H1 (cell line): Measurements from ENCODE around the gene ASS1. TPM values are rescaled to one million over a fixed set of nuclear protein-coding genes. Genes with fewer than 3 reads are reported as not detected.

Experiments
- CTCF ChIA-PET: fragments of 300-600 bp; sonication (Branson Sonifier 250); formaldehyde crosslinking; loops from one replicate; lab custom pipeline; 2021; ENCODE audit not compliant: partially characterized antibody; lab: Charles Lee
- POLR2A ChIA-PET: fragments of 300-600 bp; sonication (Branson Sonifier 250); formaldehyde crosslinking; loops from one replicate; lab custom pipeline; 2021; ENCODE audit warnings: inconsistent platforms; ENCODE audit not compliant: partially characterized antibody; lab: Charles Lee
- DNase-seq, 2 experiments: peaks; one replicate each; pipeline versions ENCODE4 v3.0.0 to v3.0.0-alpha.2; 2010 to 2022; ENCODE audit warnings: low spot score in 2 of 2, low read depth in 1 of 2, mixed read lengths in 1 of 2
- FAIRE-seq: peaks from 2 replicates; lab custom pipeline; 2011; peaks lifted over from hg19 to GRCh38; lab: Jason Lieb, UNC
- H2AFZ ChIP-seq: 2 replicates; pipeline ENCODE4 v1.8.1; 2012; ENCODE audit warnings: low read length, inconsistent platforms
- H2AK5ac ChIP-seq: 2 replicates; pipeline ENCODE4 v1.6.1; 2013; ENCODE audit warnings: low read depth, low read length
- H2BK120ac ChIP-seq: replicated peaks from 2 replicates; pipeline ENCODE3; 2013; ENCODE audit warnings: low read depth, low read length, inconsistent platforms
- H2BK12ac ChIP-seq: 2 replicates; pipeline ENCODE4 v1.6.1; 2013; ENCODE audit warnings: low read depth, low read length
- H2BK15ac ChIP-seq: 2 replicates; pipeline ENCODE4 v1.6.1; 2013; ENCODE audit warnings: low read length
- H2BK20ac ChIP-seq: 2 replicates; pipeline ENCODE4 v1.6.1; 2013; ENCODE audit warnings: low read length
- H2BK5ac ChIP-seq: 2 replicates; pipeline ENCODE4 v1.6.1; 2013; ENCODE audit warnings: low read depth, low read length
- H3K14ac ChIP-seq: 2 replicates; pipeline ENCODE4 v1.6.1; 2013; ENCODE audit warnings: inconsistent platforms; ENCODE audit not compliant: insufficient read length
- H3K18ac ChIP-seq: 2 replicates; pipeline ENCODE4 v1.6.1; 2013; ENCODE audit warnings: low read length; ENCODE audit errors: extremely low read depth
- H3K23ac ChIP-seq: 2 replicates; pipeline ENCODE4 v1.6.1; 2013; ENCODE audit warnings: inconsistent platforms; ENCODE audit not compliant: insufficient read length
- H3K23me2 ChIP-seq: 2 replicates; pipeline ENCODE4 v1.6.1; 2013; ENCODE audit warnings: low read depth, low read length
- H3K27ac ChIP-seq: 2 replicates; pipeline ENCODE4 v1.6.1; 2011; ENCODE audit warnings: low read depth, low read length, inconsistent platforms
- H3K27me3 ChIP-seq, 4 experiments: replicated peaks in 1 of 4; 1 replicate in 1 of 4; 2 replicates in 3 of 4; pipeline versions ENCODE4 v1.6.1 to v1.8.1; 2011 to 2013; ENCODE audit warnings: low read length in 3 of 4, mild to moderate bottlenecking in 3 of 4, inconsistent platforms in 2 of 4, mixed read lengths in 2 of 4, moderate library complexity in 1 of 4; ENCODE audit not compliant: control insufficient read depth in 3 of 4, insufficient read depth in 3 of 4; ENCODE audit errors: extremely low read depth in 1 of 4
- H3K36me3 ChIP-seq, 4 experiments: 2 replicates each; pipeline versions ENCODE4 v1.6.1 to v1.8.1; 2011 to 2013; ENCODE audit warnings: mild to moderate bottlenecking in 4 of 4, low read length in 3 of 4, moderate library complexity in 2 of 4, control low read depth in 1 of 4, inconsistent platforms in 1 of 4; ENCODE audit not compliant: insufficient read depth in 4 of 4, control insufficient read depth in 2 of 4
- H3K4ac ChIP-seq: replicated peaks from 2 replicates; pipeline ENCODE3; 2013; ENCODE audit warnings: low read length, low read depth, mixed read lengths, inconsistent platforms; ENCODE audit not compliant: insufficient read length
- H3K4me1 ChIP-seq, 4 experiments: replicated peaks in 1 of 4; 1 replicate in 1 of 4; 2 replicates in 3 of 4; pipeline versions ENCODE4 v1.6.1 to v1.8.1; 2011 to 2013; ENCODE audit warnings: low read length in 3 of 4, inconsistent platforms in 2 of 4, mixed read lengths in 1 of 4; ENCODE audit not compliant: insufficient read depth in 4 of 4, control insufficient read depth in 3 of 4
- H3K4me2 ChIP-seq, 2 experiments: 2 replicates each; pipeline versions ENCODE4 v1.6.1 to v1.8.1; 2011 to 2013; ENCODE audit warnings: low read depth in 2 of 2, low read length in 2 of 2, control low read depth in 1 of 2, inconsistent platforms in 1 of 2, mild to moderate bottlenecking in 1 of 2; ENCODE audit not compliant: insufficient read depth in 1 of 2
- H3K4me3 ChIP-seq, 4 experiments: fragments of 200-600, 300-600 bp in 1 of 4; sonication (generic), shearing (Covaris generic), sonication (Bioruptor Twin) in 1 of 4; 2 replicates each; pipeline versions ENCODE4 v1.5.1 to v1.8.1; 2011 to 2016; ENCODE audit warnings: low read length in 4 of 4, low read depth in 3 of 4, control low read depth in 2 of 4, inconsistent platforms in 2 of 4, mild to moderate bottlenecking in 2 of 4, mixed read lengths in 1 of 4, moderate library complexity in 1 of 4; ENCODE audit not compliant: insufficient read depth in 2 of 4; ENCODE audit errors: extremely low read depth in 1 of 4
- H3K56ac ChIP-seq: replicated peaks from 2 replicates; pipeline ENCODE3; 2013; ENCODE audit warnings: low read depth, mild to moderate bottlenecking, mixed read lengths, low read length, inconsistent platforms; ENCODE audit not compliant: insufficient read length
- H3K79me1 ChIP-seq: 2 replicates; pipeline ENCODE4 v1.6.1; 2013; ENCODE audit warnings: low read depth, low read length, control low read depth
- H3K79me2 ChIP-seq, 2 experiments: 2 replicates each; pipeline versions ENCODE4 v1.6.1 to v1.8.1; 2012 to 2013; ENCODE audit warnings: low read length in 2 of 2, mild to moderate bottlenecking in 2 of 2, inconsistent platforms in 1 of 2; ENCODE audit not compliant: insufficient read depth in 2 of 2, control insufficient read depth in 1 of 2
- H3K9ac ChIP-seq, 4 experiments: replicated peaks in 1 of 4; 1 replicate in 1 of 4; 2 replicates in 3 of 4; pipeline versions ENCODE4 v1.6.1 to v1.8.1; 2011 to 2013; ENCODE audit warnings: low read depth in 3 of 4, low read length in 3 of 4, control low read depth in 2 of 4, mild to moderate bottlenecking in 2 of 4, moderate library complexity in 2 of 4, inconsistent platforms in 1 of 4; ENCODE audit errors: extremely low read depth in 1 of 4
- H3K9me3 ChIP-seq, 2 experiments: 2 replicates each; pipeline versions ENCODE4 v1.6.1 to v1.8.1; 2012 to 2013; ENCODE audit warnings: mild to moderate bottlenecking in 2 of 2, moderate library complexity in 2 of 2, control low read depth in 1 of 2, inconsistent platforms in 1 of 2, low read depth in 1 of 2, low read length in 1 of 2, mixed read lengths in 1 of 2; ENCODE audit not compliant: insufficient read depth in 2 of 2
- H4K20me1 ChIP-seq, 2 experiments: replicated peaks in 1 of 2; 2 replicates each; pipeline versions ENCODE3 to v1.8.1; 2011 to 2013; ENCODE audit warnings: inconsistent platforms in 2 of 2, low read length in 2 of 2, mild to moderate bottlenecking in 1 of 2; ENCODE audit not compliant: insufficient read depth in 2 of 2, control insufficient read depth in 1 of 2
- H4K5ac ChIP-seq: 2 replicates; pipeline ENCODE4 v1.6.1; 2013; ENCODE audit warnings: low read length, low read depth, mixed read lengths, inconsistent platforms; ENCODE audit not compliant: insufficient read length
- H4K8ac ChIP-seq: 2 replicates; pipeline ENCODE4 v1.8.0; 2013; ENCODE audit warnings: mild to moderate bottlenecking, moderate library complexity, low read length, inconsistent platforms; ENCODE audit not compliant: insufficient read depth; ENCODE audit errors: extremely low read depth
- H4K91ac ChIP-seq: replicated peaks from 2 replicates; pipeline ENCODE3; 2013; ENCODE audit warnings: low read length, mixed read lengths, inconsistent platforms; ENCODE audit not compliant: insufficient read length
- EZH2 ChIP-seq: fragments of 200-600 bp; sonication (generic); IDR thresholded peaks from 2 replicates; pipeline ENCODE4 v1.7.1; 2012; ENCODE audit warnings: low read depth, mild to moderate bottlenecking, moderate library complexity, low read length, inconsistent platforms; ENCODE audit not compliant: severe bottlenecking
- JUN ChIP-seq: IDR thresholded peaks from 2 replicates; pipeline ENCODE4 v1.6.1; 2011; ENCODE audit warnings: low read depth, mild to moderate bottlenecking, improper control_type of control experiment, low read length
- SP4 ChIP-seq: IDR thresholded peaks from 2 replicates; pipeline ENCODE4 v1.6.1; 2012; ENCODE audit warnings: low read length, inconsistent platforms
- TBP ChIP-seq: IDR thresholded peaks from 2 replicates; pipeline ENCODE4 v1.6.1; 2011; ENCODE audit warnings: low read depth, low read length, improper control_type of control experiment
- WGBS, 2 experiments: shearing (Covaris generic) in 1 of 2; methylation state at CpG; one replicate each; pipeline versions ENCODE4 v1.1.6 to v1.1.7; 2013 to 2015; ENCODE audit warnings: low lambda C conversion rate in 2 of 2, mixed read lengths in 2 of 2, inconsistent platforms in 1 of 2, low coverage in 1 of 2, missing lambda C conversion rate in 1 of 2; ENCODE audit not compliant: insufficient replicate concordance in 2 of 2, insufficient coverage in 1 of 2, insufficient read length in 1 of 2; ENCODE audit errors: extremely low coverage in 1 of 2, missing lambda C conversion rate in 1 of 2; 5-methylcytosine and 5-hydroxymethylcytosine counted together
- polyA plus RNA-seq, 7 experiments: library from polyadenylated mRNA; depleted of rRNA in 3 of 7; stranded (reverse) in 5 of 7; unstranded in 2 of 7; fragments of >200 nt in 5 of 7; fragments of 200-250 nt in 2 of 7; gene quantifications; 1 replicate in 5 of 7; 2 replicates in 1 of 7; 4 replicates in 1 of 7; pipeline versions ENCODE4 v1.2.1 to v1.2.3, GENCODE V29; 2011 to 2013; ENCODE audit warnings: missing spikeins in 2 of 7, mixed read lengths in 2 of 7
- total RNA-seq: library from RNA; stranded (reverse); fragmentation: NEBNext Ultra II Directional; extraction: Animal tissue kit (Norgen Biotek cat#: 25700); gene quantifications from 2 replicates; pipeline ENCODE4 v1.2.1, GENCODE V29; 2021

ASS1 gene
- total and polyA plus RNA-seq, 2 of the 8 experiments (the other 6 are each of a cell fraction or from before 2014, with no cell fraction given): 108 to 296 TPM

DNA sequence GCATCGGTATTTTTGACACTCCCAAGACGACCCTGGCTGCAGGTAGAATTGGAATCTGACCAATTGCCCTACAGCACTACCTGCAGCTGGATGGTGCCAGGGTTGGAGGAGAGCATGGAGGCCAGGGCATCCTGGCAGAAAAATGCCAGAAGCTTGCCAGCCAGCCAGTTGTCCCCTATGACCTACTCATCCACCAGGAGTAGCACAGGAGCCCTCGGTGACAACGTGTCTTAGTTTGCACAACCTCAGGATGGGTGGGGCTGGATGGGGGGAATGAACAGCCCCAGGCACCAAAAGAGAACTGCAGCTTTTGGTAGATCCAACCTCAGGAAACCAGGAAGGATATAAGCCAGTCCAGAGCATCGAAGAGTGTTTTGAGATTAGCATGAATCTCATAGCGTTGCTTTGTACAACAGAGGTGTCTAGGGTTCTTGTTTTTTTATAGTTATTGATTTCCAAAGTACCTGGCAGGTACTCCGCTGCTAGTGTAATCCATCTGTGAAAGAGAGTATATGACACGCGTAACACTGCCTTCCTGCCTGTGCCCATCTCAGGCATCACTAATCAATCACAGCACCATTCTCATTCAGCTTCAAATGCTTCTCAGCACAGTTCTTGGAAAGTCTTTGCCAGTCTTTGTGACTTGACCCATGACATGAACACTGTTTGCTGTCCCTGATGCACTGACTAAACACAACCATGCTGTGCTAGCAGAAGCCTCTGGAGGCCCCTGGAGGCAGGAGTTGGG is 36.7 kb upstream of the ASS1 start:
- ChIA-PET CTCF (interaction anchor here (0.6 to 1.6 kb wide), 2 partner anchors 10 to 25 kb away, joined by 3 to 4 read pairs; no protein-coding TSS in a partner anchor), POLR2A (interaction anchor here (0.6 to 1.4 kb wide), 2 partner anchors 12 to 15 kb away, joined by 3 read pairs; no protein-coding TSS in a partner anchor)
- WGBS, 2 experiments: 85% methylated on average over 9 of the region's 9 CpGs; no CpG with 5 or more reads in 1 of the 2 experiments

More for the DNA sequence above, 36.7 kb upstream of the ASS1 start:
- no peaks in the 10 kb centered on the region for H3K27me3 ChIP-seq
- no peaks in the 10 kb centered on the region for H4K20me1 ChIP-seq
- no peaks in the 10 kb centered on the region for H3K23me2 ChIP-seq
- no peaks in the 10 kb centered on the region for H3K79me1 ChIP-seq
- no peak overlapping the region for H3K27ac ChIP-seq
- H2BK20ac ChIP-seq: no peak overlapping the region
- DNase-seq (no peak), FAIRE-seq (no peak)
- H3K4ac ChIP-seq: no peak overlapping the region
- H2BK15ac ChIP-seq: no peak overlapping the region
- H3K79me2 ChIP-seq: no peaks in the 10 kb centered on the region
- H2AK5ac ChIP-seq: no peak overlapping the region
- H4K5ac ChIP-seq: no peak overlapping the region
- no peak overlapping the region for H4K8ac ChIP-seq
- no peak overlapping the region for H2BK120ac ChIP-seq
- no peak for TF ChIP-seq EZH2
- no peak for TF ChIP-seq SP4
- TF ChIP-seq JUN: no peak
- TF ChIP-seq TBP: no peak
- H3K36me3 ChIP-seq: no peaks in the 10 kb centered on the region; a peak in 1 of 8 replicates
- H3K56ac ChIP-seq: no peak overlapping the region
- no peak overlapping the region for H3K9ac ChIP-seq
- no peak overlapping the region for H2BK5ac ChIP-seq
- no peaks in the 10 kb centered on the region for H3K9me3 ChIP-seq
- no peak overlapping the region for H3K4me2 ChIP-seq
- H4K91ac ChIP-seq: no peak overlapping the region
- H3K14ac ChIP-seq: no peak overlapping the region
- no peak overlapping the region for H3K23ac ChIP-seq
- H2AFZ ChIP-seq: no peak overlapping the region
- no peaks in the 10 kb centered on the region for H3K4me1 ChIP-seq
- H3K18ac ChIP-seq: no peak overlapping the region
- H3K4me3 ChIP-seq: no peak overlapping the region
- no peak overlapping the region for H2BK12ac ChIP-seq
